Bronchial epithelial cell (primary cell): ENCODE data around the gene MRTFA. TPM values are rescaled to one million over a fixed set of nuclear protein-coding genes. Genes with fewer than 3 reads are reported as not detected.

ENCODE experiments used
- DNase-seq: peaks from one replicate; pipeline ENCODE4 v3.0.0-alpha.2; 2010; ENCODE audit warnings: low read depth
- FAIRE-seq: peaks from 2 replicates; lab custom pipeline; 2011; peaks lifted over from hg19 to GRCh38; lab: Jason Lieb, UNC
- H3K27me3 ChIP-seq: 2 replicates; pipeline ENCODE4 v1.5.1; 2011; ENCODE audit warnings: low read length; ENCODE audit not compliant: control insufficient read depth, insufficient read depth
- H3K36me3 ChIP-seq: 2 replicates; pipeline ENCODE4 v1.5.1; 2011; ENCODE audit warnings: low read length; ENCODE audit not compliant: control insufficient read depth, insufficient read depth
- H3K4me3 ChIP-seq: 2 replicates; pipeline ENCODE4 v1.5.1; 2011; ENCODE audit warnings: mild to moderate bottlenecking, low read depth, low read length, control low read depth
- CTCF ChIP-seq: IDR thresholded peaks from 2 replicates; pipeline ENCODE4 v1.5.1; 2011; ENCODE audit warnings: mild to moderate bottlenecking, moderate library complexity, low read length, control low read depth, inconsistent platforms; ENCODE audit not compliant: insufficient read depth, severe bottlenecking
- total RNA-seq: library from RNA; depleted of rRNA; stranded (reverse); fragments of >200 nt; gene quantifications from 2 replicates; pipeline ENCODE4 v1.2.1, GENCODE V29; 2014

The MRTFA gene
- 23.9 and 25.3 TPM in 2 replicates for total RNA-seq

- H3K4me3 ChIP-seq = peak within 1 kb of the TSS; percentile 77
- DNase-seq (peak; percentile 99), FAIRE-seq (no peak)
- no peaks in the 10 kb centered on the region for H3K36me3 ChIP-seq
- TF ChIP-seq CTCF = no peak
- H3K27me3 ChIP-seq = no peaks in the 10 kb centered on the region
These were observed at the start of gene MRTFA for GRCh38 chr22:40636380-40637182. MRTFA (minus strand) TSS chr22:40636719.

- no peak for DNase-seq
- H3K36me3 ChIP-seq = no peaks in the 10 kb centered on the region
- TF ChIP-seq CTCF = no peak
- no peaks in the 10 kb centered on the region for H3K27me3 ChIP-seq
- FAIRE-seq = no peak
- H3K4me3 ChIP-seq = no peak overlapping the region
These were observed 48.9 kb upstream of the MRTFA start for GRCh38 chr22:40685406-40685805.

DNA sequence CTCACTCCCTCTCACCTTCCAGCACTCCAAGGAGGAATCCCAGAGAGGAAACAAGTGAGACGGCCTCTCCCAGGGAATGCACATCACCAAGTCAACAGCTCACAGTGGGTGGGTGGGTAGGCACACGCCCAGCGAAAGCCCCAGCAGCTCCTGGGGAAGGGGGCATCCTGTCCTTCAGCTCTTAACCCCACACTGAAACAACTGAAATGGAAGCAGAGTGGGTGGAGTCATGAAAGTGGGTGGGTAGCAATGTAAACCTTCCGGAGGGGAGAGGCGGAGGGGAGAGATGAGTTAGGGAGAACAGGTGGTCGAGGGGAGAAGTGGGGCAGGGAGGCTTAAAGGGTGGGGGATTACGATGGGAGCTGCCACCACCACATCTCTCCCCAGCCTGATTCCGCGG is 48.2 kb upstream of the MRTFA start:
- TF ChIP-seq CTCF = no peak
- Histone ChIP-seq H3K36me3 (no peaks in the 10 kb centered on the region), H3K27me3 (no peaks in the 10 kb centered on the region), H3K4me3 (no peak overlapping the region)
- FAIRE-seq (no peak), DNase-seq (no peak)

GRCh38 chr22:40681451-40681850 is 44.9 kb upstream of the MRTFA start:
- no peak for FAIRE-seq
- H3K27me3 ChIP-seq = peaks cover 6% of the 10 kb centered on the region
- DNase-seq = no peak
- H3K4me3 ChIP-seq = no peak overlapping the region
- no peak for TF ChIP-seq CTCF
- no peaks in the 10 kb centered on the region for H3K36me3 ChIP-seq

- no peaks in the 10 kb centered on the region for H3K36me3 ChIP-seq
- H3K4me3 ChIP-seq = no peak overlapping the region
- no peak for DNase-seq
- peaks cover 6% of the 10 kb centered on the region for H3K27me3 ChIP-seq
- no peak for FAIRE-seq
- TF ChIP-seq CTCF = no peak
These were observed 44.3 kb upstream of the MRTFA start for GRCh38 chr22:40680819-40681183.
